Keratinocyte (primary cell): Measurements from ENCODE around the gene B3GLCT. TPM values are rescaled to one million over a fixed set of nuclear protein-coding genes. Genes with fewer than 3 reads are reported as not detected.

Source experiments
- DNase-seq: peaks from one replicate; pipeline ENCODE4 v3.0.0-alpha.2; 2011; ENCODE audit warnings: low read depth, missing footprints, low spot score
- FAIRE-seq: peaks from 2 replicates; lab custom pipeline; 2011; peaks lifted over from hg19 to GRCh38; lab: Jason Lieb, UNC
- H2AFZ ChIP-seq: 2 replicates; pipeline ENCODE4 v1.6.0; 2012; ENCODE audit warnings: low read length, control low read depth, inconsistent platforms; ENCODE audit not compliant: control insufficient read depth
- H3K27ac ChIP-seq: 2 replicates; pipeline ENCODE4 v1.5.1; 2011; ENCODE audit warnings: low read length; ENCODE audit not compliant: control insufficient read depth, insufficient read depth
- H3K27me3 ChIP-seq: 3 replicates; pipeline ENCODE4 v1.6.0; 2011; ENCODE audit warnings: low read length; ENCODE audit not compliant: control insufficient read depth, insufficient read depth; ENCODE audit errors: extremely low read depth
- H3K36me3 ChIP-seq, 2 experiments: 2 replicates in 1 of 2; 3 replicates in 1 of 2; pipeline ENCODE4 v1.5.1; 2011; ENCODE audit warnings: low read length in 2 of 2, mild to moderate bottlenecking in 1 of 2; ENCODE audit not compliant: control insufficient read depth in 2 of 2, insufficient read depth in 2 of 2; ENCODE audit errors: extremely low read depth in 1 of 2
- H3K4me1 ChIP-seq: 3 replicates; pipeline ENCODE4 v1.5.1; 2011; ENCODE audit warnings: low read length; ENCODE audit not compliant: control insufficient read depth, insufficient read depth; ENCODE audit errors: extremely low read depth
- H3K4me2 ChIP-seq: 3 replicates; pipeline ENCODE4 v1.6.0; 2011; ENCODE audit warnings: low read depth, low read length; ENCODE audit not compliant: control insufficient read depth, insufficient read depth; ENCODE audit errors: extremely low read depth
- H3K4me3 ChIP-seq, 3 experiments: fragments of 200-600 bp in 1 of 3; sonication (generic) in 1 of 3; 2 replicates in 2 of 3; 3 replicates in 1 of 3; pipeline ENCODE4 v1.5.1; 2011 to 2016; ENCODE audit warnings: low read length in 3 of 3, mild to moderate bottlenecking in 3 of 3, control low read depth in 2 of 3, inconsistent platforms in 1 of 3, low read depth in 1 of 3, mixed read lengths in 1 of 3, mixed run types in 1 of 3, moderate library complexity in 1 of 3; ENCODE audit not compliant: control insufficient read depth in 2 of 3, insufficient read depth in 2 of 3; ENCODE audit errors: extremely low read depth in 1 of 3
- H3K79me2 ChIP-seq: 2 replicates; pipeline ENCODE4 v1.6.0; 2012; ENCODE audit warnings: low read length; ENCODE audit not compliant: control insufficient read depth, insufficient read depth
- H3K9ac ChIP-seq: 3 replicates; pipeline ENCODE4 v1.6.0; 2011; ENCODE audit warnings: low read length; ENCODE audit not compliant: control insufficient read depth, insufficient read depth; ENCODE audit errors: extremely low read depth
- H3K9me1 ChIP-seq: 3 replicates; pipeline ENCODE4 v1.6.0; 2011; ENCODE audit warnings: low read length; ENCODE audit not compliant: control insufficient read depth, insufficient read depth; ENCODE audit errors: extremely low read depth
- H3K9me3 ChIP-seq: 2 replicates; pipeline ENCODE4 v1.5.1; 2012; ENCODE audit warnings: low read depth, low read length; ENCODE audit not compliant: control insufficient read depth
- H4K20me1 ChIP-seq: 3 replicates; pipeline ENCODE4 v1.6.0; 2011; ENCODE audit warnings: low read length; ENCODE audit not compliant: control insufficient read depth, insufficient read depth; ENCODE audit errors: extremely low read depth
- EZH2 ChIP-seq: IDR thresholded peaks from one replicate; pipeline ENCODE4 v1.6.1; 2012; ENCODE audit warnings: inconsistent platforms, mild to moderate bottlenecking, low read length, moderate library complexity
- dilution Hi-C: fragments of 300-500 bp; cut with MboI; formaldehyde crosslinking; loops from one replicate; pipeline ENCODE4 v1.7.0; 2020; ENCODE audit warnings: low sequenced_read_pairs; ENCODE audit not compliant: extremely low pct_ligation_motif_present
- polyA plus RNA-seq, 5 experiments: library from polyadenylated mRNA; depleted of rRNA in 3 of 5; stranded (reverse) in 3 of 5; stranded (forward) in 1 of 5; unstranded in 1 of 5; fragments of >200 nt; gene quantifications; 1 replicate in 1 of 5; 2 replicates in 3 of 5; 3 replicates in 1 of 5; pipeline versions ENCODE4 v1.2.1 to v1.2.3, GENCODE V29; 2011 to 2012; ENCODE audit warnings: missing spikeins in 2 of 5, low read depth in 1 of 5, low replicate concordance in 1 of 5
- TF ChIP-seq, protein P1 (sequence below), 3 experiments: IDR thresholded peaks in 1 of 3; conservative IDR thresholded peaks in 1 of 3; optimal IDR thresholded peaks in 1 of 3; 2 replicates in 2 of 3; 3 replicates in 1 of 3; pipeline versions ENCODE3 to v1.5.1; 2011; ENCODE audit warnings: low read length in 3 of 3, mild to moderate bottlenecking in 3 of 3, moderate library complexity in 2 of 3, control low read depth in 1 of 3, inconsistent platforms in 1 of 3; ENCODE audit not compliant: insufficient read depth in 2 of 3; ENCODE audit errors: extremely low read depth in 1 of 3

Gene B3GLCT
- polyA plus RNA-seq, 1 donor (not counting 4 experiments of a cell fraction or from before 2014, with no cell fraction given) = 4.4 TPM

DNA sequence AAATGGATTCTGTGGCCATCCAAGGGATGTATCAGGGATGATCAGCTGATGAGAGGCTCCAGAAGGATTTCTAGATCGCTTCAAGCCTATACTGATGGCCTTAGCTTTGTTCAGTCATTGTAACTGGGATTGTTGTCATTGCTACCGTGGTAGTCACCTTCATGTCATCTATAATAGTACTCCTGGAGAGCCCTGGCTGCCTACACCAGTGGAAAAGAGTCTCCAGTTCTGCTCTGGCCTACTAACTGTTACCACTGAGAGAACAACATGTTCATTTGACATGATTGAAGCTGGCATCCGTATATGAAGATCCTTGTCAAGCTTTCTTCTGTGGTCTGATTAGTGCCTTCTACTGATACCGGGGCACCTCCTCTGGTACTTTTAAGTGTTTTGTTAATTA lies 131.3 kb downstream of the B3GLCT start:
- Histone ChIP-seq H3K4me1 (no peaks in the 10 kb centered on the region), H3K27ac (no peak overlapping the region), H3K27me3 (no peaks in the 10 kb centered on the region), H3K9me3 (no peaks in the 10 kb centered on the region), H3K4me2 (no peak overlapping the region), H3K9me1 (no peaks in the 10 kb centered on the region), H3K36me3 (peaks cover 0 to 2% of the 10 kb centered on the region in 2 experiments), H2AFZ (no peak overlapping the region), H3K79me2 (no peaks in the 10 kb centered on the region), H3K4me3 (no peak overlapping the region), H3K9ac (no peak overlapping the region), H4K20me1 (no peaks in the 10 kb centered on the region)
- TF ChIP-seq, protein P1, sequence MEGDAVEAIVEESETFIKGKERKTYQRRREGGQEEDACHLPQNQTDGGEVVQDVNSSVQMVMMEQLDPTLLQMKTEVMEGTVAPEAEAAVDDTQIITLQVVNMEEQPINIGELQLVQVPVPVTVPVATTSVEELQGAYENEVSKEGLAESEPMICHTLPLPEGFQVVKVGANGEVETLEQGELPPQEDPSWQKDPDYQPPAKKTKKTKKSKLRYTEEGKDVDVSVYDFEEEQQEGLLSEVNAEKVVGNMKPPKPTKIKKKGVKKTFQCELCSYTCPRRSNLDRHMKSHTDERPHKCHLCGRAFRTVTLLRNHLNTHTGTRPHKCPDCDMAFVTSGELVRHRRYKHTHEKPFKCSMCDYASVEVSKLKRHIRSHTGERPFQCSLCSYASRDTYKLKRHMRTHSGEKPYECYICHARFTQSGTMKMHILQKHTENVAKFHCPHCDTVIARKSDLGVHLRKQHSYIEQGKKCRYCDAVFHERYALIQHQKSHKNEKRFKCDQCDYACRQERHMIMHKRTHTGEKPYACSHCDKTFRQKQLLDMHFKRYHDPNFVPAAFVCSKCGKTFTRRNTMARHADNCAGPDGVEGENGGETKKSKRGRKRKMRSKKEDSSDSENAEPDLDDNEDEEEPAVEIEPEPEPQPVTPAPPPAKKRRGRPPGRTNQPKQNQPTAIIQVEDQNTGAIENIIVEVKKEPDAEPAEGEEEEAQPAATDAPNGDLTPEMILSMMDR (optimal IDR thresholded peaks at IDR 0.05 in 1 of 3, IDR thresholded peaks at IDR 0.05 in 1 of 3, conservative IDR thresholded peaks at IDR 0.05 in 1 of 3; ENCODE audit: extremely low read depth in 1 of 3, insufficient read depth in 2 of 3, low read length in 3 of 3) = no peak
- TF ChIP-seq EZH2 = no peak
- no peak for DNase-seq
- dilution Hi-C loops = no loop called here
- FAIRE-seq = no peak

DNA sequence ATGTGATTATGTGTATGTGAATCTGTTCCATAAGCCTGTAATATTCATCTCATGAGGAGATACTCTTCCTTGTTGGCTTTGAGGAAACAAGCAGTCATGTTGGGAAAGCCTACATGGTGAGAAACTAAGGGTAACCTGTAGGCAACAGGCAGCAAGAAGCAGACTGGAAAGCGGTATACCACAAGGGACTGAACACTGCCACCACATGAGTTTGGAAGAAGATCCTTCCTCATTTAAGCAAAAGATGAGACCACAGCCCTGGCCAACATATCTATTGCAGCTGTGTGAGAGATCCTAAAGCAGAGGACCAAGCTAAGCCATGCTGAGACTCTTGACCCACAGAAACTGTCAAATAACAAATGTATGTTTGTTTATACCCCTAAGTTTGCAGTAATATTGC lies 134.8 kb downstream of the B3GLCT start:
- H3K4me2 ChIP-seq = no peak overlapping the region
- dilution Hi-C loops = no loop called here
- H3K27ac ChIP-seq = no peak overlapping the region
- TF ChIP-seq, protein P1 (optimal IDR thresholded peaks at IDR 0.05 in 1 of 3, IDR thresholded peaks at IDR 0.05 in 1 of 3, conservative IDR thresholded peaks at IDR 0.05 in 1 of 3; ENCODE audit: extremely low read depth in 1 of 3, insufficient read depth in 2 of 3, low read length in 3 of 3) = no peak
- no peaks in the 10 kb centered on the region for H4K20me1 ChIP-seq
- H3K9me3 ChIP-seq = no peaks in the 10 kb centered on the region
- H3K27me3 ChIP-seq = no peaks in the 10 kb centered on the region
- no peaks in the 10 kb centered on the region for H3K4me1 ChIP-seq
- H2AFZ ChIP-seq = no peak overlapping the region
- no peak overlapping the region for H3K4me3 ChIP-seq
- H3K9me1 ChIP-seq = no peaks in the 10 kb centered on the region
- FAIRE-seq (no peak), DNase-seq (no peak)
- H3K36me3 ChIP-seq = peaks cover 0 to 2% of the 10 kb centered on the region in 2 experiments
- no peaks in the 10 kb centered on the region for H3K79me2 ChIP-seq
- H3K9ac ChIP-seq = no peak overlapping the region
